ENCODE results near the gene ANO1.

- TF ChIP-seq EZH2 (IDR thresholded peaks at IDR 0.05) (no peak), POLR2AphosphoS5 (IDR thresholded peaks at IDR 0.05; ENCODE audit: low read depth, low read length) (peak; percentile 25; the same call in 1 of the 2 replicates), ATF3 (IDR thresholded peaks at IDR 0.05) (no peak), EZH2phosphoT487 (IDR thresholded peaks at IDR 0.05; ENCODE audit: borderline replicate concordance) (no peak), CTCF (IDR thresholded peaks at IDR 0.05 in 2 of 3, conservative IDR thresholded peaks at IDR 0.05 in 1 of 3; ENCODE audit: borderline replicate concordance in 1 of 3, insufficient read depth in 1 of 3, low read depth in 2 of 3, low read length in 2 of 3) (no peak), POLR2A (IDR thresholded peaks at IDR 0.05; ENCODE audit: borderline replicate concordance, extremely low read depth, insufficient read depth, insufficient read length) (no peak), YY1 (IDR thresholded peaks at IDR 0.05; ENCODE audit: extremely low read depth, insufficient replicate concordance, low read depth, low read length) (no peak), MAX (IDR thresholded peaks at IDR 0.05) (no peak), SRF (IDR thresholded peaks at IDR 0.05; ENCODE audit: low read depth) (no peak)
- TF ChIP-seq, protein P1, sequence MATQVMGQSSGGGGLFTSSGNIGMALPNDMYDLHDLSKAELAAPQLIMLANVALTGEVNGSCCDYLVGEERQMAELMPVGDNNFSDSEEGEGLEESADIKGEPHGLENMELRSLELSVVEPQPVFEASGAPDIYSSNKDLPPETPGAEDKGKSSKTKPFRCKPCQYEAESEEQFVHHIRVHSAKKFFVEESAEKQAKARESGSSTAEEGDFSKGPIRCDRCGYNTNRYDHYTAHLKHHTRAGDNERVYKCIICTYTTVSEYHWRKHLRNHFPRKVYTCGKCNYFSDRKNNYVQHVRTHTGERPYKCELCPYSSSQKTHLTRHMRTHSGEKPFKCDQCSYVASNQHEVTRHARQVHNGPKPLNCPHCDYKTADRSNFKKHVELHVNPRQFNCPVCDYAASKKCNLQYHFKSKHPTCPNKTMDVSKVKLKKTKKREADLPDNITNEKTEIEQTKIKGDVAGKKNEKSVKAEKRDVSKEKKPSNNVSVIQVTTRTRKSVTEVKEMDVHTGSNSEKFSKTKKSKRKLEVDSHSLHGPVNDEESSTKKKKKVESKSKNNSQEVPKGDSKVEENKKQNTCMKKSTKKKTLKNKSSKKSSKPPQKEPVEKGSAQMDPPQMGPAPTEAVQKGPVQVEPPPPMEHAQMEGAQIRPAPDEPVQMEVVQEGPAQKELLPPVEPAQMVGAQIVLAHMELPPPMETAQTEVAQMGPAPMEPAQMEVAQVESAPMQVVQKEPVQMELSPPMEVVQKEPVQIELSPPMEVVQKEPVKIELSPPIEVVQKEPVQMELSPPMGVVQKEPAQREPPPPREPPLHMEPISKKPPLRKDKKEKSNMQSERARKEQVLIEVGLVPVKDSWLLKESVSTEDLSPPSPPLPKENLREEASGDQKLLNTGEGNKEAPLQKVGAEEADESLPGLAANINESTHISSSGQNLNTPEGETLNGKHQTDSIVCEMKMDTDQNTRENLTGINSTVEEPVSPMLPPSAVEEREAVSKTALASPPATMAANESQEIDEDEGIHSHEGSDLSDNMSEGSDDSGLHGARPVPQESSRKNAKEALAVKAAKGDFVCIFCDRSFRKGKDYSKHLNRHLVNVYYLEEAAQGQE (IDR thresholded peaks at IDR 0.05; ENCODE audit: low read depth), result no peak
These were observed 564 bp upstream of the ANO1 start for GRCh38 chr11:70077411-70078094.

Data from HCT116 (cell line).